Gastroesophageal sphincter (tissue), 4 donors: ENCODE results near the gene ALK. TPM values are rescaled to one million over a fixed set of nuclear protein-coding genes. Genes with fewer than 3 reads are reported as not detected.

Experiments used
- ATAC-seq: fragments of 150-250 bp; one replicate; pipeline ENCODE4 v1.9.1; 2016; ENCODE audit warnings: mild to moderate bottlenecking, moderate library complexity
- H3K27ac ChIP-seq, 4 donors: fragments of 200-600 bp; sonication (generic) in 3 of 4; 1 replicate in 3 of 4; 2 replicates in 1 of 4; pipeline ENCODE4 v1.5.1; 2016 to 2019
- H3K27me3 ChIP-seq: fragments of 200-600 bp; sonication (generic); one replicate; pipeline ENCODE4 v1.5.1; 2019
- H3K36me3 ChIP-seq, 2 donors: fragments of 200-600 bp; sonication (generic); one replicate each; pipeline ENCODE4 v1.5.1; 2019; ENCODE audit warnings: control low read depth in 1 of 2
- H3K4me1 ChIP-seq, 3 donors: fragments of 200-600 bp; sonication (generic); 1 replicate in 2 of 3; 2 replicates in 1 of 3; pipeline ENCODE4 v1.5.1; 2016 to 2019; ENCODE audit warnings: control low read depth in 2 of 3
- H3K4me3 ChIP-seq, 2 donors: fragments of 200-600 bp; sonication (generic); one replicate each; pipeline ENCODE4 v1.5.1; 2019; ENCODE audit warnings: mild to moderate bottlenecking in 1 of 2, moderate library complexity in 1 of 2
- H3K9me3 ChIP-seq, 3 donors: fragments of 200-600 bp; sonication (generic); one replicate each; pipeline ENCODE4 v1.5.1; 2017 to 2019; ENCODE audit warnings: control low read depth in 2 of 3
- CTCF ChIP-seq, 4 experiments: fragments of 200-600 bp in 2 of 4; fragments of 450-650 bp in 2 of 4; sonication (generic) in 1 of 4; IDR thresholded peaks; one replicate each; pipeline ENCODE4 v1.5.1; 2017 to 2019; ENCODE audit warnings: antibody characterized with exemption in 4 of 4, mild to moderate bottlenecking in 2 of 4, moderate library complexity in 2 of 4
- EP300 ChIP-seq: sonication (generic); formaldehyde crosslinking; IDR thresholded peaks from one replicate; pipeline ENCODE4 v1.6.1; 2017; ENCODE audit warnings: antibody characterized with exemption, mild to moderate bottlenecking
- POLR2A ChIP-seq, 2 donors: fragments of 450-650 bp; IDR thresholded peaks; one replicate each; pipeline ENCODE4 v1.6.1; 2017; ENCODE audit warnings: antibody characterized with exemption in 2 of 2, mild to moderate bottlenecking in 2 of 2, moderate library complexity in 1 of 2
- POLR2AphosphoS5 ChIP-seq: sonication (generic); formaldehyde crosslinking; IDR thresholded peaks from one replicate; pipeline ENCODE4 v1.6.1; 2017; ENCODE audit warnings: antibody characterized with exemption
- WGBS, 2 donors: methylation state at CpG; one replicate each; pipeline ENCODE4 v1.1.5; 2018; ENCODE audit warnings: low coverage in 1 of 2; 5-methylcytosine and 5-hydroxymethylcytosine counted together
- total RNA-seq, 4 donors: library from RNA; depleted of rRNA; stranded (reverse); fragments of >200 nt; gene quantifications; one replicate each; pipeline ENCODE4 v1.1.0, GENCODE V29; 2016

The ALK gene
- total RNA-seq, 4 donors from 2014 or later, result 0.94 to 1.6 (median 1.1) TPM

GRCh38 chr2:29760008-29760407 lies 161.4 kb downstream of the ALK start:
- TF ChIP-seq CTCF (IDR thresholded peaks at IDR 0.05), result no peak
- TF ChIP-seq POLR2AphosphoS5, result no peak
- no peak for TF ChIP-seq EP300
- no peak for TF ChIP-seq POLR2A (IDR thresholded peaks at IDR 0.05)
- no peaks in the 10 kb centered on the region for H3K9me3 ChIP-seq
- H3K27ac ChIP-seq, result no peak overlapping the region
- H3K4me1 ChIP-seq, result no peaks in the 10 kb centered on the region
- no peak overlapping the region for H3K4me3 ChIP-seq
- H3K36me3 ChIP-seq, result no peaks in the 10 kb centered on the region
- 80 to 86% methylated on average over 3 of the region's 3 CpGs for WGBS, 2 donors
- H3K27me3 ChIP-seq, result no peaks in the 10 kb centered on the region
- ATAC-seq, result no peak

- ATAC-seq, result no peak
- H3K9me3 ChIP-seq, result no peaks in the 10 kb centered on the region
- no peak for TF ChIP-seq POLR2A (IDR thresholded peaks at IDR 0.05)
- TF ChIP-seq POLR2AphosphoS5, result no peak
- no peak for TF ChIP-seq CTCF (IDR thresholded peaks at IDR 0.05)
- no peak for TF ChIP-seq EP300
- H3K4me1 ChIP-seq, result no peaks in the 10 kb centered on the region
- H3K27me3 ChIP-seq, result no peaks in the 10 kb centered on the region
- H3K27ac ChIP-seq, result no peak overlapping the region
- no peaks in the 10 kb centered on the region for H3K36me3 ChIP-seq
- 67 to 76% methylated on average over 4 of the region's 4 CpGs for WGBS, 2 donors
- no peak overlapping the region for H3K4me3 ChIP-seq
Observed at GRCh38 chr2:29759360-29759759, 162.0 kb downstream of the ALK start.

- Histone ChIP-seq H3K4me1 (peaks cover 0 to 16% (median 0%) of the 10 kb centered on the region in 3 donors), H3K27ac (no peak overlapping the region), H3K9me3 (no peaks in the 10 kb centered on the region), H3K4me3 (no peak overlapping the region), H3K36me3 (no peaks in the 10 kb centered on the region), H3K27me3 (no peaks in the 10 kb centered on the region)
- WGBS, 2 donors, result 94 to 100% methylated on average over 3 of the region's 5 CpGs
- no peak for TF ChIP-seq POLR2A (IDR thresholded peaks at IDR 0.05)
- no peak for TF ChIP-seq EP300
- TF ChIP-seq POLR2AphosphoS5, result no peak
- no peak for TF ChIP-seq CTCF (IDR thresholded peaks at IDR 0.05)
- ATAC-seq, result no peak
Observed at GRCh38 chr2:29755829-29756228, 165.6 kb downstream of the ALK start.

GRCh38 chr2:29755233-29755632 lies 166.2 kb downstream of the ALK start:
- H3K36me3 ChIP-seq, result no peaks in the 10 kb centered on the region
- H3K4me1 ChIP-seq, result peaks cover 0 to 16% (median 0%) of the 10 kb centered on the region in 3 donors
- WGBS, 2 donors, result 93 to 97% methylated on average over 2 to 4 of the region's 7 CpGs
- no peak for ATAC-seq
- H3K27ac ChIP-seq, result no peak overlapping the region
- no peak overlapping the region for H3K4me3 ChIP-seq
- H3K9me3 ChIP-seq, result no peaks in the 10 kb centered on the region
- TF ChIP-seq POLR2A (IDR thresholded peaks at IDR 0.05), result no peak
- no peak for TF ChIP-seq EP300
- TF ChIP-seq CTCF (IDR thresholded peaks at IDR 0.05), result no peak
- TF ChIP-seq POLR2AphosphoS5, result no peak
- no peaks in the 10 kb centered on the region for H3K27me3 ChIP-seq

- H3K27me3 ChIP-seq, result no peaks in the 10 kb centered on the region
- no peak for TF ChIP-seq CTCF (IDR thresholded peaks at IDR 0.05)
- TF ChIP-seq EP300, result no peak
- no peak for TF ChIP-seq POLR2AphosphoS5
- no peak for TF ChIP-seq POLR2A (IDR thresholded peaks at IDR 0.05)
- no peak for ATAC-seq
- 44 to 48% methylated on average over 4 to 8 of the region's 8 CpGs for WGBS, 2 donors
- H3K4me1 ChIP-seq, result peaks cover 0 to 16% (median 0%) of the 10 kb centered on the region in 3 donors
- H3K9me3 ChIP-seq, result no peaks in the 10 kb centered on the region
- no peak overlapping the region for H3K4me3 ChIP-seq
- H3K36me3 ChIP-seq, result no peaks in the 10 kb centered on the region
- H3K27ac ChIP-seq, result no peak overlapping the region
Observed at GRCh38 chr2:29753671-29754444, 167.5 kb downstream of the ALK start.
